Renal cortical epithelial cell (primary cell): ENCODE results near the gene SOCS1. TPM values are rescaled to one million over a fixed set of nuclear protein-coding genes. Genes with fewer than 3 reads are reported as not detected.

Source experiments
- DNase-seq: peaks from one replicate; pipeline ENCODE4 v3.0.0-alpha.2; 2011; ENCODE audit warnings: low read depth
- total RNA-seq: library from RNA; depleted of rRNA; stranded (reverse); fragments of >200 nt; gene quantifications from 2 replicates; pipeline ENCODE4 v1.2.3, GENCODE V29; 2014

The SOCS1 gene
- total RNA-seq, 1 donor from 2014 or later, result 4.2 TPM

DNA sequence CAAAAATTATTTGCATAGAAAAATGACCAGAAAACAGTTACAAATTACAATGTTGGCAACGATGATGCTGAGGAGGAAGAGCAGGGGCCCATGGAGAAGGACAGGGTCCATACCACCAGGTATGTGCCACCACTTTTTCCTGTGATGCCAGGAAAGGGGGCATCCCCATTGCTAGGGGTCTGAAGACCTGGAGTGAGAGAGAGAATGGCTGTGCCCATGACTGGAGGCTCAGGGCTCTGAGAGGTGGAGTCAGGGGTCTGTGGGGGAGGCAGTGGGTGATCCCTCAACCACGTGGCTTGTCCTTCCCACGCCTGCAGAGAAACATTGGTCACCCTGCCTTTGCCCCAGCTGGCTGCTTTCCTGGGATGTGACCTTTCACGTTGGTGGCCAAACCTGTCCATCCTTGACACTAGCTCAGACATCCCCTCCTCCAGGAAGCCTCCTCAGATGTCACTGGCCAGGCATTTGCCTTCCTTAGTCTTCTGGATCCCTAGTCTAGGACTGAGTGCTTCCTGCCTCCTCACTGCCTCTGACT lies 51.4 kb downstream of the SOCS1 start:
- no peak for DNase-seq

Other genes starting within 250 kb of the SOCS1 start
- gene TNP2, start 13.1 kb upstream of the SOCS1 start, total RNA-seq, result not detected in 2 replicates
- gene PRM3, start 17.4 kb upstream of the SOCS1 start, total RNA-seq, result not detected in 2 replicates
- gene PRM2, start 20.3 kb upstream of the SOCS1 start, total RNA-seq, result not detected in 2 replicates
- gene PRM1, start 25.1 kb upstream of the SOCS1 start, total RNA-seq, result not detected in 2 replicates
- gene RMI2, start 89.3 kb upstream of the SOCS1 start, total RNA-seq, result 6.0 and 7.3 TPM in 2 replicates